ENCODE data around the gene SPATA2.

The SPATA2 gene

GRCh38 chr20:49935746-49936152 is 20.4 kb upstream of the SPATA2 start:
- no peak for DNase-seq

GRCh38 chr20:49929142-49929494 is 13.8 kb upstream of the SPATA2 start:
- DNase-seq = no peak

- DNase-seq = no peak
These were observed 13.2 kb upstream of the SPATA2 start for GRCh38 chr20:49928411-49929141.

GRCh38 chr20:49925901-49926454 is 10.6 kb upstream of the SPATA2 start:
- DNase-seq = no peak

- DNase-seq = no peak
These were observed 8.9 kb upstream of the SPATA2 start for GRCh38 chr20:49924247-49924646.

GRCh38 chr20:49919461-49919860 is 4.1 kb upstream of the SPATA2 start:
- DNase-seq = no peak

GRCh38 chr20:49919009-49919408 is 3.7 kb upstream of the SPATA2 start:
- no peak for DNase-seq

GRCh38 chr20:49918446-49918845 is 3.1 kb upstream of the SPATA2 start:
- no peak for DNase-seq

GRCh38 chr20:49916146-49917002 is 1.0 kb upstream of the SPATA2 start:
- DNase-seq = no peak

GRCh38 chr20:49915118-49915379 is 280 bp downstream of the SPATA2 start:
- no peak for DNase-seq

GRCh38 chr20:49914310-49915117 is 815 bp downstream of the SPATA2 start:
- no peak for DNase-seq

GRCh38 chr20:49913399-49914047 is 1.8 kb downstream of the SPATA2 start:
- no peak for DNase-seq

GRCh38 chr20:49910340-49910706 is 5.0 kb downstream of the SPATA2 start:
- DNase-seq = no peak

- DNase-seq = no peak
These were observed 5.6 kb downstream of the SPATA2 start for GRCh38 chr20:49909499-49910339.

- no peak for DNase-seq
These were observed 7.1 kb downstream of the SPATA2 start for GRCh38 chr20:49908258-49908565.

- no peak for DNase-seq
These were observed 7.7 kb downstream of the SPATA2 start for GRCh38 chr20:49907405-49908257.

GRCh38 chr20:49906615-49907154 is 8.6 kb downstream of the SPATA2 start:
- no peak for DNase-seq

- DNase-seq = no peak
These were observed 9.2 kb downstream of the SPATA2 start for GRCh38 chr20:49906101-49906604.

- DNase-seq = no peak
These were observed 9.8 kb downstream of the SPATA2 start for GRCh38 chr20:49905415-49906091.
